Measurements from ENCODE around the gene SIGLEC1.

- no peak for TF ChIP-seq CTCF (IDR thresholded peaks at IDR 0.05; ENCODE audit: insufficient read depth, low read length)
- no peak for TF ChIP-seq POLR2AphosphoS5 (IDR thresholded peaks at IDR 0.05; ENCODE audit: low read depth)
- no peak for TF ChIP-seq REST (IDR thresholded peaks at IDR 0.05; ENCODE audit: insufficient replicate concordance, low read depth)
- no peak for TF ChIP-seq GABPA (IDR thresholded peaks at IDR 0.05; ENCODE audit: low read depth)
- TF ChIP-seq SPI1 (IDR thresholded peaks at IDR 0.05; ENCODE audit: borderline replicate concordance, low read depth) = no peak
Measured at GRCh38 chr20:3747471-3747870, 35.1 kb upstream of the SIGLEC1 start.
